GM12878 (cell line): ENCODE data around the gene ARFRP1. TPM values are rescaled to one million over a fixed set of nuclear protein-coding genes. Genes with fewer than 3 reads are reported as not detected.

ENCODE experiments used
- ATAC-seq: fragments of 200-7000 bp; cut with Tn5 transposase; 3 replicates; pipeline ENCODE4 v1.9.1; 2020; ENCODE audit warnings: mild to moderate bottlenecking, moderate library complexity
- BruUV-seq: library from RNA; stranded (reverse); fragments of 400-500 nt; replicated peaks from 2 replicates; lab custom pipeline; 2021; lab: Mats Ljungman, UMichigan
- CTCF ChIA-PET: fragments of 300-600 bp; sonication (Branson Sonifier 250); formaldehyde crosslinking; extraction: SDS; loops from one replicate; lab custom pipeline; 2021; ENCODE audit warnings: inconsistent platforms; lab: Yijun Ruan, JAX
- POLR2A ChIA-PET: fragments of 350-600 bp; formaldehyde crosslinking; extraction: SDS; loops from one replicate; lab custom pipeline; 2021; ENCODE audit warnings: inconsistent platforms; lab: Charles Lee
- RAD21 ChIA-PET: fragments of 300-600 bp; sonication (Branson Sonifier 250); formaldehyde crosslinking; loops from one replicate; lab custom pipeline; 2023; ENCODE audit warnings: antibody characterized with exemption; ENCODE audit not compliant: unreplicated experiment; lab: Charles Lee
- SMC1A ChIA-PET: fragments of 300-600 bp; sonication (Branson Sonifier 250); formaldehyde crosslinking; loops from one replicate; lab custom pipeline; 2023; ENCODE audit not compliant: unreplicated experiment, uncharacterized antibody; lab: Charles Lee
- DNase-seq: peaks from one replicate; pipeline ENCODE4 v3.0.0-alpha.2; 2011; ENCODE audit warnings: low read depth, low spot score
- FAIRE-seq: peaks from 3 replicates; lab custom pipeline; 2011; peaks lifted over from hg19 to GRCh38; lab: Jason Lieb, UNC
- H2AFZ ChIP-seq: 2 replicates; pipeline ENCODE4 v1.6.0; 2011; ENCODE audit warnings: low read depth, low read length, control low read depth; ENCODE audit not compliant: control insufficient read depth
- H3K27ac ChIP-seq: 2 replicates; pipeline ENCODE4 v1.5.1; 2011; ENCODE audit warnings: control low read depth; ENCODE audit not compliant: control insufficient read depth, insufficient read depth
- H3K27me3 ChIP-seq, 2 experiments: replicated peaks in 1 of 2; 2 replicates each; pipeline versions ENCODE4 v1.6.0 to v1.6.1; 2011; ENCODE audit warnings: low read length in 1 of 2; ENCODE audit not compliant: control insufficient read depth in 2 of 2, insufficient read depth in 2 of 2
- H3K36me3 ChIP-seq, 2 experiments: 2 replicates each; pipeline ENCODE4 v1.5.1; 2011; ENCODE audit warnings: low read length in 1 of 2; ENCODE audit not compliant: control insufficient read depth in 2 of 2, insufficient read depth in 2 of 2
- H3K4me1 ChIP-seq: 2 replicates; pipeline ENCODE4 v1.6.1; 2011; ENCODE audit warnings: mild to moderate bottlenecking, low read length, moderate library complexity, mixed read lengths; ENCODE audit not compliant: control insufficient read depth, insufficient read depth
- H3K4me2 ChIP-seq: 2 replicates; pipeline ENCODE4 v1.6.0; 2011; ENCODE audit warnings: control low read depth; ENCODE audit not compliant: control insufficient read depth, insufficient read depth
- H3K4me3 ChIP-seq: fragments of 200-600 bp; sonication (generic); 2 replicates; pipeline ENCODE4 v1.5.1; 2016
- H3K79me2 ChIP-seq: 2 replicates; pipeline ENCODE4 v1.6.0; 2011; ENCODE audit warnings: low read length; ENCODE audit not compliant: control insufficient read depth, insufficient read depth
- H3K9ac ChIP-seq: 2 replicates; pipeline ENCODE4 v1.8.0; 2011; ENCODE audit warnings: low read length, control low read depth, mixed read lengths; ENCODE audit not compliant: control insufficient read depth, insufficient read depth
- H3K9me3 ChIP-seq: replicated peaks from 3 replicates; pipeline ENCODE4 v1.5.1; 2011; ENCODE audit warnings: mild to moderate bottlenecking, low read length; ENCODE audit not compliant: control insufficient read depth, insufficient read depth
- H4K20me1 ChIP-seq: 2 replicates; pipeline ENCODE4 v1.6.0; 2011; ENCODE audit not compliant: control insufficient read depth, insufficient read depth
- POLR2A ChIP-seq: IDR thresholded peaks from 2 replicates; pipeline ENCODE4 v1.6.1; 2011; ENCODE audit warnings: low read depth, mild to moderate bottlenecking, low read length
- ZBTB11 ChIP-seq: fragments of 450-650 bp; formaldehyde crosslinking; IDR thresholded peaks from 2 replicates; pipeline ENCODE4 v1.5.0; 2022; ENCODE audit warnings: mild to moderate bottlenecking, missing genetic modification characterization
- WGBS: methylation state at CpG from one replicate; pipeline ENCODE4 v1.1.6; 2016; ENCODE audit warnings: low lambda C conversion rate; ENCODE audit not compliant: insufficient replicate concordance, insufficient coverage; ENCODE audit errors: missing lambda C conversion rate; 5-methylcytosine and 5-hydroxymethylcytosine counted together
- in situ Hi-C: fragments of 300-500 bp; cut with MboI; formaldehyde crosslinking; loops from 9 replicates; pipeline ENCODE4 v1.14.3; 2018; ENCODE audit warnings: mixed read lengths
- intact Hi-C: fragments of 100-400 bp; cut with micrococcal nuclease; formaldehyde crosslinking; loops from one replicate; pipeline ENCODE4 v1.14.2; 2022; ENCODE audit not compliant: unreplicated experiment
- polyA plus RNA-seq, 11 experiments: library from polyadenylated mRNA; depleted of rRNA in 4 of 11; unstranded in 6 of 11; stranded (reverse) in 5 of 11; fragments of >200 nt; fragmentation: Nextera tagmentation in 4 of 11; fragmentation: Illumina TruSeq in 1 of 11; extraction: Ambion mirVana in 4 of 11; extraction: Trizol in 1 of 11; gene quantifications; 1 replicate in 1 of 11; 2 replicates in 10 of 11; pipeline versions ENCODE4 v1.2.1 to v1.2.3, GENCODE V29; 2011 to 2016; ENCODE audit warnings: inconsistent platforms in 2 of 11, missing spikeins in 2 of 11, low read depth in 1 of 11
- total RNA-seq, 4 experiments: library from RNA; depleted of rRNA in 3 of 4; stranded (reverse); fragments of >200 nt in 3 of 4; fragmentation: Illumina TruSeq in 1 of 4; extraction: Trizol in 1 of 4; gene quantifications; 2 replicates each; pipeline versions ENCODE4 v1.2.1 to v1.2.3, GENCODE V29; 2013 to 2021

Gene ARFRP1
- total and polyA plus RNA-seq, 10 of the 15 experiments (the other 5 are each of a cell fraction or from before 2014, with no cell fraction given), result 0.37 to 71.7 (median 34.6) TPM

- ChIA-PET SMC1A (no interaction called here), RAD21 (interaction anchor here (1.1 kb wide), 1 partner anchor 240 kb away, joined by 3 read pairs; no protein-coding TSS in a partner anchor), POLR2A (no interaction called here), CTCF (interaction anchor here (0.6 kb wide), 1 partner anchor 367 kb away, joined by 3 read pairs; no protein-coding TSS in a partner anchor)
- ATAC-seq (no peak), FAIRE-seq (no peak), DNase-seq (no peak)
- in situ Hi-C loops, result loop anchor here (5.0 kb wide), 1 partner anchor 153 kb away; no protein-coding TSS in a partner anchor
- Histone ChIP-seq H3K36me3 (peaks cover 5 to 10% of the 10 kb centered on the region in 2 experiments; a peak in 3 of 4 replicates), H3K9me3 (no peaks in the 10 kb centered on the region), H2AFZ (no peak overlapping the region), H3K79me2 (peaks cover 35% of the 10 kb centered on the region), H4K20me1 (no peaks in the 10 kb centered on the region), H3K27me3 (no peaks in the 10 kb centered on the region), H3K27ac (no peak overlapping the region), H3K9ac (no peak overlapping the region), H3K4me1 (peaks cover 13% of the 10 kb centered on the region), H3K4me2 (no peak overlapping the region), H3K4me3 (no peak overlapping the region)
- BruUV-seq, result no TSS peak
- 88% methylated on average over 6 of the region's 6 CpGs for WGBS
- TF ChIP-seq ZBTB11 (CRISPR knock-in tag) (no peak), POLR2A (peak; percentile 49; the same call in 1 of the 2 replicates)
- intact Hi-C loops, result no loop called here
Observed at GRCh38 chr20:63704749-63705117, 3.0 kb downstream of the ARFRP1 start.
